ENCODE measurements around the gene WEE2. TPM values are rescaled to one million over a fixed set of nuclear protein-coding genes. Genes with fewer than 3 reads are reported as not detected.
"Not testable (repeated sequence)": the region's sequence is repeated elsewhere in the genome, so short reads cannot be mapped to it uniquely, and the experiment has no call there.

The WEE2 gene
- total and polyA plus RNA-seq, 8 donors, result 0.23 to 0.64 (median 0.44) TPM; not detected in 2

DNA sequence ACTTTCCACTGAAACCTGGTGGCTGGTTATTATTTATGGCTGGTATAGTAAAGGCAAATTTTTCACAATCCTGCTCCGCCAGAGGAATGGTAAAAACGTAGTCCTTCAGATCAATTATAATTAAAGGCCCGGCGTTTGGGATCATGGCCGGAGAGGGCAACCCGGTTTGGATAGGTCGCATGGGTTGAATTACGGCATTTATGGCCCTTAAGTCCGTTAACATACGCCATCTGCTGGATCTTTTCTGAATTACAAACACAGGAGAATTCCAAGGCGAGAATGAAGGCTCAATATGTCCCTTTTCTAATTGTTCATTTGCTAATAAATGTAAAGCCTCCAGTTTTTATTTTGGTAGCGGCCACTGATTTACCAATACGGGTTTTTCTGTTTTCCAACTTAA is 44.5 kb downstream of the WEE2 start:
- no peak for DNase-seq
- H3K4me3 ChIP-seq, result no peak overlapping the region
- ATAC-seq, result no peak
- H3K27me3 ChIP-seq, result no peaks in the 10 kb centered on the region
- intact Hi-C loops (cut with DNase I), result no loop called here
- H3K4me1 ChIP-seq, result no peaks in the 10 kb centered on the region
- peaks cover 0 to 99% of the 10 kb centered on the region in 2 donors for H3K36me3 ChIP-seq
- no peak overlapping the region for H3K27ac ChIP-seq
- TF ChIP-seq, protein P1, sequence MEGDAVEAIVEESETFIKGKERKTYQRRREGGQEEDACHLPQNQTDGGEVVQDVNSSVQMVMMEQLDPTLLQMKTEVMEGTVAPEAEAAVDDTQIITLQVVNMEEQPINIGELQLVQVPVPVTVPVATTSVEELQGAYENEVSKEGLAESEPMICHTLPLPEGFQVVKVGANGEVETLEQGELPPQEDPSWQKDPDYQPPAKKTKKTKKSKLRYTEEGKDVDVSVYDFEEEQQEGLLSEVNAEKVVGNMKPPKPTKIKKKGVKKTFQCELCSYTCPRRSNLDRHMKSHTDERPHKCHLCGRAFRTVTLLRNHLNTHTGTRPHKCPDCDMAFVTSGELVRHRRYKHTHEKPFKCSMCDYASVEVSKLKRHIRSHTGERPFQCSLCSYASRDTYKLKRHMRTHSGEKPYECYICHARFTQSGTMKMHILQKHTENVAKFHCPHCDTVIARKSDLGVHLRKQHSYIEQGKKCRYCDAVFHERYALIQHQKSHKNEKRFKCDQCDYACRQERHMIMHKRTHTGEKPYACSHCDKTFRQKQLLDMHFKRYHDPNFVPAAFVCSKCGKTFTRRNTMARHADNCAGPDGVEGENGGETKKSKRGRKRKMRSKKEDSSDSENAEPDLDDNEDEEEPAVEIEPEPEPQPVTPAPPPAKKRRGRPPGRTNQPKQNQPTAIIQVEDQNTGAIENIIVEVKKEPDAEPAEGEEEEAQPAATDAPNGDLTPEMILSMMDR (IDR thresholded peaks at IDR 0.05), result no peak
- peaks cover 0 to 25% of the 10 kb centered on the region in 2 donors for H3K9me3 ChIP-seq

DNA sequence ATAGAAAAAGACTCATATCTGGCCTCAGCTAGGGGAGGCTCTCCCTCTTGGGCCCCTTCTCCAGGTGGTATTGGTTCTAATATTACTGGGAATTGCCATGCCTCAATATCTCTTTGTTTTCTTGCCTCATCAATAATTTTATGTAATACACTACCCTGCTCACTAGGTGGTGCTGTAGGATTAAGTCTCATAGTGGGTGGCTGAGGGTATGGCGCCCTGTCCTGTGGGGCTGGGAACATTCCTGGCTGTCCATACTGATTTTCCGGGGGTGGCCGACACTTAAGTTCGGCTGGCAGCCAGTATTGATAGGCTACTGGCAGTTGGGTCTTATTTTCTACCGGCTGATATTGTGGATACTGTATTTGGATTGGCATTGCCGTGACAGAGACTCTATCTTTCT is 46.8 kb downstream of the WEE2 start:
- H3K27ac ChIP-seq, result no peak overlapping the region
- no peaks in the 10 kb centered on the region for H3K27me3 ChIP-seq
- H3K9me3 ChIP-seq, result peaks cover 0 to 25% of the 10 kb centered on the region in 2 donors
- ATAC-seq (no peak), DNase-seq (no peak)
- peaks cover 0 to 91% of the 10 kb centered on the region in 2 donors for H3K36me3 ChIP-seq
- H3K4me1 ChIP-seq, result no peaks in the 10 kb centered on the region
- no peak overlapping the region for H3K4me3 ChIP-seq
- intact Hi-C loops (cut with DNase I), result no loop called here
- TF ChIP-seq, protein P1 (IDR thresholded peaks at IDR 0.05), result peak in 1 of 2 donors; percentile 17

DNA sequence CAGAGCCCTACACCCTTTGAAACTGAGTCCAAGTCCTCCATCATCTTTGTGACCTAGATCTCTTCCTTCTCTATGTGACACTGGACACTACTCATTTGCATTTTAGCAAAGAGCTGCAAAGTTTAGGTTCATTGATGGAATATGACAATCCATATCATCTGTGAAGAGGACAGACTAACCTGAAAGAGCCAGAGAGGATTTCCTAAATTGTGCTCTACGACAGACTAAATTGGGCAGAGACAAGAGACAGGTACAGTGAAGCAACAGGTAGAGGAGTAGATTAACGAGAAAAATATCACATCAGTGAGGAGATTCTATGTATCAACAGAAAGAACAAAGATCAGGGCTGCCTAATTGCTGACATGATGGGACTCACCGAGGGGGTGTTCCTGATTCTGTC is 55.6 kb downstream of the WEE2 start, which contains the start of gene TAS2R3:
Gene TAS2R3 (plus strand): TSS at position 301 of the 400 bp plus-strand sequence. CDS start 62 bp downstream, at position 363.
- intact Hi-C loops (cut with DNase I), result no loop called here
- H3K4me1 ChIP-seq, result no peaks in the 10 kb centered on the region
- H3K9me3 ChIP-seq, result no peaks in the 10 kb centered on the region
- no peak within 1 kb of the TSS for H3K27ac ChIP-seq
- peaks cover 0 to 54% of the 10 kb centered on the region in 2 donors for H3K36me3 ChIP-seq
- ATAC-seq (no peak), DNase-seq (no peak)
- TF ChIP-seq, protein P1 (IDR thresholded peaks at IDR 0.05), result no peak
- H3K27me3 ChIP-seq, result no peaks in the 10 kb centered on the region
- no peak within 1 kb of the TSS for H3K4me3 ChIP-seq

DNA sequence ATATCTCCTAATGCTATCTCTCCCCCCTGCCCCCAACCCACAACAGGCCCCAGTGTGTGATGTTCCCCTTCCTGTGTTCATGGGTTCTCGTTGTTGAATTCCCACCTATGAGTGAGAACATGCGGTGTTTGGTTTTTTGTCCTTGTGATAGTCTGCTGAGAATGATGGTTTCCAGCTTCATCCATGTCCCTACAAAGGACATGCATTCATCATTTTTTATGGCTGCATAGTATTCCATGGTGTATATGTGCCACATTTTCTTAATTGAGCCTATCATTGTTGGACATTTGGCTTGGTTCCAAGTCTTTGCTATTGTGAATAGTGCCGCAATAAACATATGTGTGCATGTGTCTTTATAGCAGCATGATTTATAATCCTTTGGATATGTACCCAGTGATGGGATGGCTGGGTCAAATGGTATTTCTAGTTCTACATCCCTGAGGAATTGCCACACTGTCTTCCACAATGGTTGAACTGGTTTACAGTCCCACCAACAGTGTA is 62.0 kb downstream of the WEE2 start:
- intact Hi-C loops (cut with DNase I); H3K4me3 ChIP-seq; H3K27ac ChIP-seq; DNase-seq; ATAC-seq; H3K27me3 ChIP-seq; H3K9me3 ChIP-seq; H3K36me3 ChIP-seq; H3K4me1 ChIP-seq: not testable (repeated sequence)

DNA sequence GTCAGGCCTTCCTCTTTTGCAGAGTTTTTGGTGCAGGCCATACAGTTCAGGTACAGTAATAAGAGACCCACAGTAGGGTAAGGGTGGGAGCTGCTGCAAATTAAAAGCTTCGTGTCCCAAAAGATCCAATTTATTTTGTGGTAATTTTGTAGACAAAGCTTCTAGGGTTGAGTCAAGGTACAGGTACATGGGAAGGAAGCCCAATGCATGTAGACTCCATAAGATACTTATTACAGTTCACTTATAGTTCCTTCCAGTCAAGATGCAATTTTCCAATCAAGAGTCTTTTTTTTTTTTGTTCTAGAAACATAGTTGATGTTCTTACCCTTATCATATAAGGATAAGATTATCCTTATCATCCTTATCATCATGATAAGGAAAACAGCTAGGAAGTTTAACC is 68.2 kb downstream of the WEE2 start, which contains the start of gene TAS2R4:
Gene TAS2R4 (plus strand): TSS at position 301 of the 400 bp plus-strand sequence. CDS start 1,815 bp downstream, outside the sequence.
- Histone ChIP-seq H3K9me3 (peaks cover 0 to 6% of the 10 kb centered on the region in 2 donors), H3K4me1 (no peaks in the 10 kb centered on the region), H3K4me3 (no peak within 1 kb of the TSS), H3K27ac (no peak within 1 kb of the TSS), H3K27me3 (no peaks in the 10 kb centered on the region), H3K36me3 (peaks cover 0 to 30% of the 10 kb centered on the region in 2 donors)
- TF ChIP-seq, protein P1 (IDR thresholded peaks at IDR 0.05), result no peak
- intact Hi-C loops (cut with DNase I), result no loop called here
- DNase-seq (no peak), ATAC-seq (no peak)

Other genes with a start within 250 kb of the WEE2 start
- gene AGK, start 156.9 kb upstream of the WEE2 start, total RNA-seq, result 10 to 100 TPM; 24.4 to 29.0 TPM
- gene AGK, start 156.9 kb upstream of the WEE2 start, polyA plus RNA-seq (ENCODE audit: insufficient read length in 6 of 6), result 10 to 100 TPM; 35.2 to 40.6 (median 38.2) TPM
- 10 to 100 TPM; 20.4 to 28.9 TPM for gene DENND11, start 6.2 kb upstream of the WEE2 start, total RNA-seq
- 10 to 100 TPM; 39.6 to 48.7 (median 43.0) TPM for gene DENND11, start 6.2 kb upstream of the WEE2 start, polyA plus RNA-seq (ENCODE audit: insufficient read length in 6 of 6)
- gene SSBP1, start 30.0 kb downstream of the WEE2 start, total RNA-seq, result 10 to 100 TPM; 71.6 to 96.2 TPM
- 100 to 1,000 TPM; 117 to 130 (median 120) TPM for gene SSBP1, start 30.0 kb downstream of the WEE2 start, polyA plus RNA-seq (ENCODE audit: insufficient read length in 6 of 6)
- 1 to 10 TPM in 1 of 2 donors, under 1 TPM in 1; 0.82 to 2.7 TPM for gene TAS2R3, start 55.7 kb downstream of the WEE2 start, total RNA-seq
- 1 to 10 TPM in 5 of 6 donors, under 1 TPM in 1; 0.35 to 2.9 (median 2.3) TPM for gene TAS2R3, start 55.7 kb downstream of the WEE2 start, polyA plus RNA-seq (ENCODE audit: insufficient read length in 6 of 6)
- 1 to 10 TPM in 1 of 2 donors, under 1 TPM in 1; 0.99 to 1.1 TPM for gene TAS2R4, start 68.3 kb downstream of the WEE2 start, total RNA-seq
- 1 to 10 TPM; 4.6 to 6.3 (median 5.5) TPM for gene TAS2R4, start 68.3 kb downstream of the WEE2 start, polyA plus RNA-seq (ENCODE audit: insufficient read length in 6 of 6)
- 1 to 10 TPM in 1 of 2 donors, under 1 TPM in 1; 0.79 to 2.0 TPM for gene TAS2R5, start 81.9 kb downstream of the WEE2 start, total RNA-seq
- 10 to 100 TPM in 4 of 6 donors, 1 to 10 TPM in 2; 5.8 to 11.4 (median 10.1) TPM for gene TAS2R5, start 81.9 kb downstream of the WEE2 start, polyA plus RNA-seq (ENCODE audit: insufficient read length in 6 of 6)
- gene PRSS37, start 133.1 kb downstream of the WEE2 start, total RNA-seq, result not detected
- 1 to 10 TPM in 1 of 6 donors, under 1 TPM in 5; 0.34 to 1.5 (median 0.61) TPM for gene PRSS37, start 133.1 kb downstream of the WEE2 start, polyA plus RNA-seq (ENCODE audit: insufficient read length in 6 of 6)
- not detected for gene OR9A4, start 208.0 kb downstream of the WEE2 start, total RNA-seq
- gene OR9A4, start 208.0 kb downstream of the WEE2 start, polyA plus RNA-seq (ENCODE audit: insufficient read length in 6 of 6), result not detected
- gene CLEC5A, start 238.6 kb downstream of the WEE2 start, total RNA-seq, result 10 to 100 TPM in 1 of 2 donors, 1 to 10 TPM in 1; 7.7 to 12.6 TPM
- gene CLEC5A, start 238.6 kb downstream of the WEE2 start, polyA plus RNA-seq (ENCODE audit: insufficient read length in 6 of 6), result 1 to 10 TPM in 2 of 6 donors, under 1 TPM in 4; 0.29 to 1.3 (median 0.66) TPM

All from left lung (tissue), 10 donors.